Tibial nerve (tissue), 4 donors: Measurements from ENCODE around the gene ADH5. TPM values are rescaled to one million over a fixed set of nuclear protein-coding genes. Genes with fewer than 3 reads are reported as not detected.
"Not testable (repeated sequence)": the region's sequence is repeated elsewhere in the genome, so short reads cannot be mapped to it uniquely, and the experiment has no call there.

ENCODE experiments used
- DNase-seq, 2 donors: peaks; one replicate each; pipeline ENCODE4 v3.0.0-alpha.2; 2019; ENCODE audit warnings: low spot score in 2 of 2
- H3K27ac ChIP-seq, 4 donors: fragments of 200-600 bp; sonication (generic) in 3 of 4; one replicate each; pipeline ENCODE4 v1.5.1; 2017 to 2019; ENCODE audit warnings: mild to moderate bottlenecking in 1 of 4
- H3K27me3 ChIP-seq, 2 donors: fragments of 200-600 bp; sonication (generic) in 1 of 2; one replicate each; pipeline versions ENCODE4 v1.5.1 to v1.6.0; 2017 to 2019
- H3K36me3 ChIP-seq, 3 donors: fragments of 200-600 bp; sonication (generic); one replicate each; pipeline ENCODE4 v1.5.1; 2018 to 2019
- H3K4me1 ChIP-seq, 4 donors: fragments of 200-600 bp; sonication (generic) in 3 of 4; one replicate each; pipeline ENCODE4 v1.5.1; 2017 to 2019
- H3K4me3 ChIP-seq, 4 donors: fragments of 200-600 bp; sonication (generic) in 3 of 4; one replicate each; pipeline ENCODE4 v1.5.1; 2017 to 2019; ENCODE audit warnings: mild to moderate bottlenecking in 1 of 4, moderate library complexity in 1 of 4
- H3K9me3 ChIP-seq, 4 donors: fragments of 200-600 bp; sonication (generic) in 3 of 4; one replicate each; pipeline ENCODE4 v1.5.1; 2017 to 2019
- CTCF ChIP-seq, 5 experiments: fragments of 200-600 bp in 3 of 5; fragments of 450-650 bp in 2 of 5; sonication (generic) in 3 of 5; IDR thresholded peaks; one replicate each; pipeline ENCODE4 v1.5.1; 2016 to 2019; ENCODE audit warnings: antibody characterized with exemption in 5 of 5, mild to moderate bottlenecking in 3 of 5, moderate library complexity in 2 of 5
- EP300 ChIP-seq, 2 donors: sonication (generic); formaldehyde crosslinking; IDR thresholded peaks; one replicate each; pipeline ENCODE4 v1.6.1; 2017; ENCODE audit warnings: antibody characterized with exemption in 2 of 2, mild to moderate bottlenecking in 1 of 2
- POLR2A ChIP-seq, 2 donors: fragments of 450-650 bp; IDR thresholded peaks; one replicate each; pipeline ENCODE4 v1.6.1; 2017; ENCODE audit warnings: antibody characterized with exemption in 2 of 2, mild to moderate bottlenecking in 2 of 2, moderate library complexity in 2 of 2
- WGBS, 2 donors: methylation state at CpG; one replicate each; pipeline ENCODE4 v1.1.5; 2018; 5-methylcytosine and 5-hydroxymethylcytosine counted together
- total RNA-seq, 4 donors: library from RNA; depleted of rRNA; stranded (reverse); fragments of >200 nt; gene quantifications; one replicate each; pipeline ENCODE4 v1.1.0, GENCODE V29; 2016

ADH5 gene
- total RNA-seq, 4 donors from 2014 or later = 111 to 139 (median 122) TPM

GRCh38 chr4:99091216-99091575, 2.6 kb upstream of the ADH5 start:
- Histone ChIP-seq H3K4me1 (peaks cover 0 to 44% (median 3%) of the 10 kb centered on the region in 4 donors), H3K9me3 (no peaks in the 10 kb centered on the region), H3K27me3 (no peaks in the 10 kb centered on the region), H3K36me3 (no peaks in the 10 kb centered on the region), H3K4me3 (no peak overlapping the region), H3K27ac (peak overlapping the region in 2 of 4 donors; percentile 94 to 97)
- DNase-seq = no peak
- 16 to 23% methylated on average over 2 of the region's 2 CpGs for WGBS, 2 donors
- TF ChIP-seq POLR2A (IDR thresholded peaks at IDR 0.05) (no peak), EP300 (IDR thresholded peaks at IDR 0.05) (no peak), CTCF (IDR thresholded peaks at IDR 0.05) (no peak)

GRCh38 chr4:99090481-99091215, 2.1 kb upstream of the ADH5 start:
- no peak for DNase-seq
- Histone ChIP-seq H3K4me3 (peak overlapping the region in 1 of 4 donors; percentile 67), H3K36me3 (peaks cover 0 to 2% (median 0%) of the 10 kb centered on the region in 3 donors), H3K27me3 (no peaks in the 10 kb centered on the region), H3K9me3 (no peaks in the 10 kb centered on the region), H3K27ac (peak overlapping the region in 3 of 4 donors; percentile 17 to 97 (median 94)), H3K4me1 (peaks cover 0 to 49% (median 3%) of the 10 kb centered on the region in 4 donors)
- TF ChIP-seq CTCF (IDR thresholded peaks at IDR 0.05) (no peak), POLR2A (IDR thresholded peaks at IDR 0.05) (no peak), EP300 (IDR thresholded peaks at IDR 0.05) (no peak)
- 32 to 34% methylated on average over 2 of the region's 2 CpGs for WGBS, 2 donors

GRCh38 chr4:99088023-99088449, 552 bp downstream of the ADH5 start:
- DNase-seq = peak; percentile 63 to 81

GRCh38 chr4:99084595-99084994, 4.0 kb downstream of the ADH5 start:
- H3K4me3 ChIP-seq = no peak overlapping the region
- peaks cover 0 to 60% (median 8%) of the 10 kb centered on the region in 3 donors for H3K36me3 ChIP-seq
- WGBS, 2 donors = 64 to 74% methylated on average over 2 of the region's 2 CpGs
- TF ChIP-seq EP300 (IDR thresholded peaks at IDR 0.05) = no peak
- no peak for TF ChIP-seq CTCF (IDR thresholded peaks at IDR 0.05)
- TF ChIP-seq POLR2A (IDR thresholded peaks at IDR 0.05) = no peak
- H3K9me3 ChIP-seq = no peaks in the 10 kb centered on the region
- H3K27ac ChIP-seq = no peak overlapping the region
- H3K27me3 ChIP-seq = no peaks in the 10 kb centered on the region
- DNase-seq = no peak
- peaks cover 0 to 71% (median 0%) of the 10 kb centered on the region in 4 donors for H3K4me1 ChIP-seq

More at GRCh38 chr4:99088023-99088449, 552 bp downstream of the ADH5 start:
- Histone ChIP-seq H3K27ac (peak overlapping the region; percentile 90 to 97 (median 94)), H3K9me3 (no peaks in the 10 kb centered on the region), H3K36me3 (peaks cover 0 to 28% (median 8%) of the 10 kb centered on the region in 3 donors), H3K4me3 (peak overlapping the region; percentile 61 to 87 (median 74)), H3K27me3 (no peaks in the 10 kb centered on the region), H3K4me1 (peaks cover 0 to 66% (median 3%) of the 10 kb centered on the region in 4 donors)
- no peak for TF ChIP-seq CTCF (IDR thresholded peaks at IDR 0.05)
- TF ChIP-seq EP300 (IDR thresholded peaks at IDR 0.05) = peak in 1 of 2 donors; percentile 84
- WGBS, 2 donors = 3 to 4% methylated on average over 13 to 15 of the region's 15 CpGs

GRCh38 chr4:99082192-99082591, 6.4 kb downstream of the ADH5 start:
- TF ChIP-seq CTCF (IDR thresholded peaks at IDR 0.05) = no peak
- TF ChIP-seq EP300 (IDR thresholded peaks at IDR 0.05) = no peak
- no peak for TF ChIP-seq POLR2A (IDR thresholded peaks at IDR 0.05)
- Histone ChIP-seq H3K9me3 (no peaks in the 10 kb centered on the region), H3K27ac (no peak overlapping the region), H3K36me3 (peaks cover 0 to 82% (median 8%) of the 10 kb centered on the region in 3 donors), H3K4me1 (peaks cover 0 to 61% (median 0%) of the 10 kb centered on the region in 4 donors), H3K27me3 (no peaks in the 10 kb centered on the region), H3K4me3 (no peak overlapping the region)
- WGBS, 2 donors = 88 to 90% methylated on average over 5 of the region's 5 CpGs
- DNase-seq = no peak

GRCh38 chr4:99080869-99081268, 7.7 kb downstream of the ADH5 start:
- not testable (repeated sequence) for H3K4me3 ChIP-seq, H3K9me3 ChIP-seq, H3K27me3 ChIP-seq, DNase-seq
- 12 to 26% methylated on average over 6 of the region's 6 CpGs for WGBS, 2 donors
- Histone ChIP-seq H3K27ac (peak overlapping the region in 1 of 4 donors; percentile 51), H3K4me1 (peaks cover 0 to 48% (median 0%) of the 10 kb centered on the region in 4 donors), H3K36me3 (peaks cover 0 to 95% (median 8%) of the 10 kb centered on the region in 3 donors)
